ENCODE measurements around the gene TMEM9.

DNA sequence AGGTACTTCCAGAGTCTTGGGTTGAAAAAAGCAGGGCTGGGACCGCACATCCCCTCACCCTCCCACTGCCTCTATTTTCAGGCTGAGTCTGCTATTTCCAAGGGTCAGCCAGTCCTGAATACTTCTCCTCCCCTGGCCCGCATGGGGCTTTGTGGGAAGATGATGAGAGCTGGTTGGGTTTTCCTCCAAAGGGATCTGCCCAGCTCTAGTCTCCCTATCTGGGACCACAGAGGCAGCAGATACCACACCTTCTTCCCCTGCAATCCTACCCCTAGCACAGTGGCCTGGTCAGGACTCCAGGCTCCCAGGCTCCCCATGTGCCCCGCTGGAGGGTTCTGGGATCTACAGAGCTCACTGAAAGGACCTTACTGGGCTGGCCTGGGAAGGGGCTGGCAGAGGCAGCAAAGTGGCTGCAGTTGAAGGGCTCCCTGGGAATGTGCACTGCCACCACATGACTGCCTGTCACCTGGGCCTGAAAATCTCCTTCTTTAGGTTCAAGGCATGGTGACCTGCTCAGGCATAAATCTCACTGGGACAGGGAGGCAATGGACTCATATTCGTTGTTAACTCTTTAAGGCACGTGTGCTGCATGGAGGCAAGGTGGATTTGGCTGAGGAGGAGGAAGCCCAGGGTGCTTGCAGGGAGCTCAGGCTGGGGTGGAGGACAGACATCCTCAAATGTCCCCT, 55.1 kb downstream of the TMEM9 start:
- TF ChIP-seq POLR2A (IDR thresholded peaks at IDR 0.05; ENCODE audit: low read length) = no peak
- TF ChIP-seq GATA1 (IDR thresholded peaks at IDR 0.05; ENCODE audit: low read depth, low read length) = no peak
